Testis (tissue), 2 donors: ENCODE data around the gene SNX21.

Source experiments
- POLR2A ChIP-seq: fragments of 450-650 bp; IDR thresholded peaks from one replicate; pipeline ENCODE4 v1.6.1; 2017; ENCODE audit warnings: antibody characterized with exemption, mild to moderate bottlenecking, moderate library complexity
- TF ChIP-seq, protein P1 (sequence below), 3 experiments: fragments of 450-650 bp in 2 of 3; fragments of 200-600 bp in 1 of 3; sonication (generic) in 1 of 3; IDR thresholded peaks; one replicate each; pipeline ENCODE4 v1.5.1; 2016 to 2019; ENCODE audit warnings: antibody characterized with exemption in 3 of 3, mild to moderate bottlenecking in 2 of 3, moderate library complexity in 1 of 3

DNA sequence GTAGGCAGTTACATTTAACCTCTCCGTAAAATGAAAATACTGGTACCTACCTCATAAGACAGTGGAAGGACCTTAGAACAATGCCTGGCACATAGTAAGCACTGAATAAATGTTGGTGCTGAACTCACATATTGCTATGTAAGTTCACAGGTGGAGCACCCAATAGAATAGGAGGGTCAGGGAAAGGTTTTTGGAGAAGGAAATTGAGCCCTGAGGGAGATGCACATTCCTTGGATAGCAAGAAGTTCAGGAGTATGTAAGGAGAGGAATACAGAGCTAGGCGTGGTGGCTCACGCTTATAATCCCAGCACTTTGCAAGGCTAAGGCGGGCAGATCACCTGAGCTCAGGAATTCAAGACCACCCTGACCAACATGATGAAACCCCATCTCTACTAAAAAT is 14.1 kb upstream of the SNX21 start:
- TF ChIP-seq, protein P1, sequence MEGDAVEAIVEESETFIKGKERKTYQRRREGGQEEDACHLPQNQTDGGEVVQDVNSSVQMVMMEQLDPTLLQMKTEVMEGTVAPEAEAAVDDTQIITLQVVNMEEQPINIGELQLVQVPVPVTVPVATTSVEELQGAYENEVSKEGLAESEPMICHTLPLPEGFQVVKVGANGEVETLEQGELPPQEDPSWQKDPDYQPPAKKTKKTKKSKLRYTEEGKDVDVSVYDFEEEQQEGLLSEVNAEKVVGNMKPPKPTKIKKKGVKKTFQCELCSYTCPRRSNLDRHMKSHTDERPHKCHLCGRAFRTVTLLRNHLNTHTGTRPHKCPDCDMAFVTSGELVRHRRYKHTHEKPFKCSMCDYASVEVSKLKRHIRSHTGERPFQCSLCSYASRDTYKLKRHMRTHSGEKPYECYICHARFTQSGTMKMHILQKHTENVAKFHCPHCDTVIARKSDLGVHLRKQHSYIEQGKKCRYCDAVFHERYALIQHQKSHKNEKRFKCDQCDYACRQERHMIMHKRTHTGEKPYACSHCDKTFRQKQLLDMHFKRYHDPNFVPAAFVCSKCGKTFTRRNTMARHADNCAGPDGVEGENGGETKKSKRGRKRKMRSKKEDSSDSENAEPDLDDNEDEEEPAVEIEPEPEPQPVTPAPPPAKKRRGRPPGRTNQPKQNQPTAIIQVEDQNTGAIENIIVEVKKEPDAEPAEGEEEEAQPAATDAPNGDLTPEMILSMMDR (IDR thresholded peaks at IDR 0.05) = no peak
- TF ChIP-seq POLR2A = no peak
